Germinal center (tissue), 1 donor: ENCODE measurements around the gene TAF11L14.

Experiments
- DNase-seq: peaks from one replicate; pipeline ENCODE4 v3.0.0; 2012; ENCODE audit warnings: mixed read lengths, low spot score

Gene TAF11L14

GRCh38 chr5:17679597-17680203 lies 45.4 kb downstream of the TAF11L14 start:
- DNase-seq, result no peak

GRCh38 chr5:17680737-17681136 lies 46.5 kb downstream of the TAF11L14 start:
- DNase-seq, result no peak
